T-helper 2 cell (primary cell): ENCODE data around the gene TANGO2.
"Not testable (repeated sequence)": the region's sequence is repeated elsewhere in the genome, so short reads cannot be mapped to it uniquely, and the experiment has no call there.

ENCODE experiments used
- DNase-seq, 5 experiments: peaks; one replicate each; pipeline versions ENCODE4 v3.0.0 to v3.0.0-alpha.2; 2012 to 2022

The TANGO2 gene

GRCh38 chr22:20065896-20066616 is 45.1 kb downstream of the TANGO2 start:
- DNase-seq = no peak

GRCh38 chr22:20066617-20067383 is 45.9 kb downstream of the TANGO2 start:
- DNase-seq = no peak

DNA sequence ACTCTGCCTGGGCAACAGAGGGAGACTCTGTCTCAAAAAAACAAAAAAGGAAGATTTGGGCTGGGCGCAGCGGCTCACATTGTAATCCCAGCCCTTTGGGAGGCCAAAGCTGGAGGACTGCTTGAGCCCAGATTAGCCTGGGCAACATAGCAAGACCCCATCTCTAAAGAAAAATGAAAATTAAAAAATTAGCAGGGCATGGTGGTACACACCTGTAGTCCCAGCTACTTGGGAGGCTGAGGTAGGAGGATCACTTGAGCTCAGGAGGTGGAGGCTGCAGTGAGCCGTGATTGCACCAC is 46.4 kb downstream of the TANGO2 start:
- DNase-seq = not testable (repeated sequence)

DNA sequence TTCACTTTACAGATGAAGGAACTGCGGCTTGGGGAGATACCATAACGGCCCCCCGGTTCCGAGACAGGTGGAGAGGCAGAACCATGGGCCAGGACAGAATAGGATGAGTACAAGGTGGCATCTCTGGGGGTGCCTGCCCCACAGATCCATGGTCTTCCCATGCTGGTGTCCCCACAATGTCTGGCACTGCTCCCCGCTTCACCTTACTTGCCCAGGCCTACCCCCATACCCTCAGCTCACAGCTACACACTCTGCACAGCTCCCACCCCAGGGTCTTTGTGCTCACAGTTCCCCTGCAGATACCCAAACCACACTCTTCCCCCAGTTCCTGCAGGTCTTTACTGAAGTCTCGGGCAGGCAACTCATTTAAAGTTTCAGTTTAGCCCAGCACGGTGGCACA is 47.7 kb downstream of the TANGO2 start:
- DNase-seq = no peak

GRCh38 chr22:20069331-20070042 is 48.6 kb downstream of the TANGO2 start:
- DNase-seq = no peak

GRCh38 chr22:20071524-20071972 is 50.6 kb downstream of the TANGO2 start:
- DNase-seq = no peak

- no peak for DNase-seq
Observed at GRCh38 chr22:20076627-20077172, 55.8 kb downstream of the TANGO2 start.

DNA sequence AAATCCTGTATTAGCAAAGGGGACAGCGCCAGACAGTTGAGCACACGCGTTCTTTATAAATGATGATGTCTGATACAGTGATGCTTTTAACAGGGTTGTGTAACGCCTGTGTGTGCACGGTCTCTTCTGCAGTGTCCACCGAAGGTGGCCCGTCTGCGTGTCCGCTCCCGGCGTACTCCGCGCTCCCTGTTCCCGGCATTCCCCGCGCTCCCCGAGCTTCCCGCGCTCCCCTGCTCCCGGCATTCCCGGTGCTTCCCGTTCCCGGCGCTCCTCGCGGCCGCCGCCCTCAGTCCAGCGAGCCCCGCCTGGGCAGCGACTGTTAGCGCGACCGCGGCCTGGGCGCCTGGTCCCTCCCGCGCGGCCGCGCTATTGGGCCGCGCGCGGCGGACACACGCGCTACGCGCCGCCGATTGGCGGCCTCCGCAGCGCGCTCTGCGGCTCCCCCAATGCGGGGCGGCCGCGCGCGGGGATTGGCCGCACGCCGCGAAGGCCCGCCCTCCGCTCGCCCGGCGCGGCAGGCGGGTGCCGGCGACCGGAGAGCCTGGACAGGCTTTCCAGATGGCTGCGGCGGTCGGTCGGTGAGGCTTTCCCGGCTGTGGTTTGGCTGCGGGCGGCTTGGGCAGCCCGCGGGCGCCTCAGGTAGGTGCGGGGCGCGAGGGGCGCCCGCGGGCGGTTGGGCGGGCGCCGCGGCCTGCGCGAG is 59.0 kb downstream of the TANGO2 start, which contains the start of gene DGCR8:
TSS of gene DGCR8 (plus strand) at position 497 of the 700 bp plus-strand sequence. CDS start 5,723 bp downstream, outside the sequence.
- peak; percentile 49 to 91 (median 62) for DNase-seq

DNA sequence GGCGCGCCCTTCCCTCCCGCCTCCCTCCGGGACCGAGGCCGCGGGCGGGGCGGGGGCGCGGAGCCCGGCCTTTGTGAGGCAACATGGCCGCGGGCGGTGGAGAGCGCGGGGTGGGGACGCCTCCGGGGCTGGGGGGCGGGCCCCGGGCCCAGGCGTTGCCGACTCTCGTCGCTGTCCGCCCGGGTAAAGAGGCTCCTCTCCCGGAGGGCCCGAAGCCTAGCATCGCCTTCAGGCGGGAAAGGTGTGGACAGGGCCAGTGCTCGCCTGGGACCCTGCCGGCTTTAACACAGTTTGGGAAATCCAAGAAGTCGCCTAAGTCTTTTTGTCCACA is 59.5 kb downstream of the TANGO2 start:
- peak; percentile 53 to 86 (median 70) for DNase-seq

DNA sequence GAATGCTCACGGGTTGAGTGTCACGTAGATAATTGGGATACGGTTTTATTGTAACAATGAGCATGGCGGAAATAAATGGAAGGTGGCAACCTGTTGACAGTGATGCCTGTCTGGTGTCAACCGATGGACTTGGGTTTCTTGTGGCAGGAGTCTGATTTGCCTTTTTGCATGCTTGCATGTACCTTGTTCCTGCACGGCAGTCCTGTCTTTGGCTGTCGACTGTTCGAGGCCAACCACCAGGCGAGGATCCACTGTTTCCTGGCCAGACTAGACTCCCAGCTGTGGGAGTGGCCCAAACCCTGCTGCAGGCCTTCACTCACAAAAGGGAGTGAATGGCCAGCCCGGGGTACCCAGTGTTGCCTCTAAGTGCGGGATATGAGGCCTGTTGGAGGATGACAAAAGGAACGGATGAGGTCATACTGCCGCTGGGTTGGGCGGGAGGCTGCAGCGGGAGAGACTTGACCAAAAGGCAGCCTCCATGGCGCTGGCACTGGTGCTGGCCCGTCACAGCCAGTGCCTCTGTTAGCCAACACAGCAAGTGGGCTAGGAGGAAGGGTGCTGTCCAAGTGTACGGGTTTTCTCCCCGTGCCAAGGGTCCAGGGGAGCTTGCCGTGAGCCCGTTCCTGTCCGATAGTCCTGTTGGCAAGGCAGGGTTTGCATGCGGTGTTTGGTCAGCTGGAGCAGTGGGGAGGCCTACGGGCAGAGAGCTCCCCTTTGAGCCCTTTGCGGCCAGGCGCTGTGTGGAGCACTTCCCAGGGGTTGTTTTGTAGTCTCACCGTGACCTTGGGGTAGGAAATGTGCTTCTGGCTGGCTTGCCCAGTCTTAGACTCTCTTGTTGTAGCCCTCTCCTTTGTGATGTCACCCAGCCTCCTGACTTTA is 60.1 kb downstream of the TANGO2 start:
- DNase-seq = peak in 1 of 5 experiments; percentile 29

GRCh38 chr22:20083157-20083890 is 62.4 kb downstream of the TANGO2 start:
- no peak for DNase-seq

DNA sequence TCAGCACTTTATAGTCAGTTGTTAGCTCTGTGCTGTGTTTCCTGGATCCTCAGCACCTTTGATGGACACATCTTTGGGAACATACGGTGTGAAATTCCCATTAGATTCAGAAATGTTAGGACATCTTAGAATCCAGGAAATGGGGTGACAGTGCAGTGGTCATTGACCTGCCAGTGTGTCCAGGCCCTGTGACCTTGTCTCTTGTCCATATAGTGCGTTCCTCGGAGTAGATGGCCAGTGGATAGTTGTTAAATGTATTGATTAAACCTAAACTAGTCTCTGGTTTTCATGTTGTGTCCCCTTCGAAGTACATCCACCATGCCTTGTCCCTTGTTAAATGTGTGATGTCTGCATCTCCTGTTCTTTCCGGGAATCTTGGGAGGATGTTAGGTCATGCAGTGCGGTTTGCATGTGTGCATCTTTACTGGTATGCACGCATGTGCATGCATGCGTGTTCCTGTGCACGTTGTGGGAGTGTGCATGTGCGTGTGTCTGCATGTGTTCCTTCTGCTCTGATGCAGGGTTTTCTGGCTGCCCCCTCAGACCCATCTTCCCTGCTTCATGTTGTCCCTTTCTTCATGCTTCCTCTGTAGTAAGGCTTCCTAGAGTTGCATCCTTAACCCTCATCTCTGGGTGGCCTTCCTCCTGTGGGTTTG is 63.1 kb downstream of the TANGO2 start:
- no peak for DNase-seq

- peak in 1 of 5 experiments; percentile 30 for DNase-seq
Observed at GRCh38 chr22:20084547-20085413, 63.9 kb downstream of the TANGO2 start.

- no peak for DNase-seq
Observed at GRCh38 chr22:20085651-20086050, 64.7 kb downstream of the TANGO2 start.

DNA sequence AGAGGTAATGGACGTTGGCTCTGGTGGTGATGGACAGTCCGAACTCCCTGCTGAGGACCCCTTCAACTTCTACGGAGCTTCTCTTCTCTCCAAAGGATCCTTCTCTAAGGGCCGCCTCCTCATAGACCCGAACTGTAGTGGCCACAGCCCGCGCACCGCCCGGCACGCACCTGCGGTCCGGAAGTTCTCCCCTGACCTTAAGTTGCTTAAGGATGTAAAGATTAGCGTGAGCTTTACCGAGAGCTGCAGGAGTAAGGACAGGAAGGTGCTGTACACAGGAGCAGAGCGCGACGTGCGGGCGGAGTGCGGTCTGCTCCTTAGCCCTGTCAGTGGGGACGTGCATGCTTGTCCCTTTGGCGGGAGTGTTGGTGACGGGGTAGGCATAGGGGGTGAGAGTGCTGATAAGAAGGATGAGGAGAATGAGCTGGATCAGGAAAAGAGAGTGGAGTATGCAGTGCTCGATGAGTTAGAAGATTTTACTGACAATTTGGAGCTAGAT is 65.2 kb downstream of the TANGO2 start:
- no peak for DNase-seq

DNA sequence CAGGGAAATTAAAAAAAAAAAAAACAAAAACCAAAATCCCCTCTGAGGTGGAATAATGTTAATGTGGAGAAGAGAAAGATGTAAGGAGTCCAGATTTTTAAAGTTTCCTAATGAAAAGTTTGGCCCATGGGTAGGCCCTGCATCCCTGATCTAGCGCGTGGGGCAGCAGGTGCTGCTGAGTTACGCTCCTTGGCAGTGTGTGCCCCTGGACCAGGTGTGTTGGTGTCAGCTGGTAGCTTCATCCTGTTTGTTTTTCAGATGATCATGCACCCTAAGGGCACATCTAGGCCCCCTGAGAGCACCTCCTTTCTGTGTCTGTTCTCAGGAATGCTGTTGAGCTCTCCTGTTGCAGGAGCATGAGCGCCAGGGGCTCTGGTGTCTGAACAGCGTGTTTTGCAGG is 65.9 kb downstream of the TANGO2 start:
- no peak for DNase-seq

DNA sequence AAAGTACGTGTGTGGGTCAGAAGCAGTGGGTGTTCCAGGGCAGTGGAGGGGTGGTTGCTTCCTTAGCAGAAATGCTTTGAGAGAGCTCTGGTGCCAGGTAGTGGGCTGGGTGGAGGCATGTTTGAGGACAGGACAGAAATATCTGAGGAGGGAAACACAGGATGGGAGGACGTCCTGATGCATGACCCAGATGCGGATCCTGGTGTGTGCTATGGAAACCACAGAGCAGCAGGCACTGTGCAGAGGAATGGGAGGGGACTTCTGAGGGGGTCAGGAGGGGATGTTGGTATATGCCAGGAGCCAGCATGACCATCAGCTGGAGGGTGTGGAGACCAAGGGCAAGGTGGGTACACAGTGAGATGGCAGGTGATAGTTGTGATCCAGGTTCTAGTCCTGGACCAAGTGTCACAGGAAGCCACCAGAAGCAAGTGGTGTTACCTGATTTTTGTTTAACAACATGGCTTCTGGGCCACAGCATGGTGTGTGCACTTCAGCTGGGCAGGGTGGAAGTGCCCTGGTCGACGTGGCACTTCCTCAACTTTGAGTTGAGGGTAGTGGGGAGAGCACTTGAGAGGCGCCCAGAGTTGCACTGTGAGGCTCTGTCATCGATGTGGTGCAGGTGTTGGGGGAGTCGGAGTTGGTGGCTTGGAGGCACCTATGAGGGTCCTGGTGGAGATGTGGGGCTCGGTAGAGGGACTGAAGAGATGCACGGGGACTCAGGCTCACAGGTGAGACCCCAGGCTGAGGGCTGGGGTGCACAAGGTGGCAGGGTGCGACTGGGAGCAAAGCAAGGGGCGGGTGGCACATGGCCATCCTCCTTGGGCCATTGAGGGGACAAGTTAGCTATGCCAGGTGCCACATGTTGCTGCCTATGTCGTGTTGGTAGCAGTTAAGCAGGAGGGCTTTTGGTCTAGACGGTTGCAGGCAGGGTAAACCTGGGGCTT is 66.7 kb downstream of the TANGO2 start:
- peak in 1 of 5 experiments; percentile 40 for DNase-seq

DNA sequence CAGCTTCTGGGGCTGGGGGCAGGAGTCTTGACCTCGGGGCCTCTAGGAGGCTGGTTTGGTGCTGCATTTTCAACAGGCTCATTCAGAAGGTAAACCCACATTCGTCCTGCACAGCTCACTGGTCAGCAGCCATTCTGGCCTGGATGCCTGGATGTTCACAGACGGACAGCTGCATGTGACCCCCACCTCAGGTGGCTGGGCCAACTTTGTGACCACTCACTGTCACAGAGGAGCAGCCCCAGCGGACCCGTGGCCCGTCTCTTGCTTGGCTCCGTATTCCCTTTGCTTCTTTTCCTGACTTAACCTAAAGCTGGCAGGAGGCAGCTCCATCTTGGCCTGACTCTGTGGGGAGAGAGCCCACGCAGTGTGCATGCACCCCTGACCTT is 67.3 kb downstream of the TANGO2 start:
- DNase-seq = no peak
